A673 (cell line): ENCODE measurements around the gene PARD3. TPM values are rescaled to one million over a fixed set of nuclear protein-coding genes. Genes with fewer than 3 reads are reported as not detected.
"Not testable (repeated sequence)": the region's sequence is repeated elsewhere in the genome, so short reads cannot be mapped to it uniquely, and the experiment has no call there.

ENCODE experiments used
- BruUV-seq: library from RNA; stranded (reverse); fragments of 400-500 nt; replicated peaks from 2 replicates; lab custom pipeline; 2021; lab: Mats Ljungman, UMichigan
- CTCF ChIA-PET: fragments of 300-600 bp; sonication (Branson Sonifier 250); formaldehyde crosslinking; loops from one replicate; lab custom pipeline; 2022; ENCODE audit warnings: antibody characterized with exemption; lab: Charles Lee
- POLR2A ChIA-PET: fragments of 300-600 bp; sonication (Branson Sonifier 250); formaldehyde crosslinking; loops from one replicate; lab custom pipeline; 2022; ENCODE audit warnings: antibody characterized with exemption; ENCODE audit not compliant: low non-redundant PET; lab: Charles Lee
- DNase-seq: peaks from one replicate; pipeline ENCODE4 v3.0.0-alpha.2; 2015; ENCODE audit warnings: low spot score
- H3K27ac ChIP-seq: fragments of 200-600 bp; sonication (generic); 2 replicates; pipeline ENCODE4 v1.5.1; 2016; ENCODE audit warnings: mixed run types, low read depth, mild to moderate bottlenecking, mixed read lengths, antibody characterized with exemption, low read length; ENCODE audit not compliant: poor library complexity, severe bottlenecking
- H3K27me3 ChIP-seq: fragments of 200-600 bp; sonication (generic); replicated peaks from 2 replicates; pipeline ENCODE4 v1.6.1; 2017; ENCODE audit warnings: mixed run types, low read depth, mild to moderate bottlenecking, mixed read lengths, antibody characterized with exemption, low read length; ENCODE audit not compliant: insufficient read depth, poor library complexity
- H3K36me3 ChIP-seq: fragments of 200-600 bp; sonication (generic); 2 replicates; pipeline ENCODE4 v1.6.1; 2016; ENCODE audit warnings: mixed run types, mild to moderate bottlenecking, mixed read lengths, antibody characterized with exemption, low read length; ENCODE audit not compliant: insufficient read depth, poor library complexity, severe bottlenecking
- H3K4me1 ChIP-seq: fragments of 200-600 bp; sonication (generic); 2 replicates; pipeline ENCODE4 v1.6.1; 2017; ENCODE audit warnings: mixed run types, mild to moderate bottlenecking, mixed read lengths, antibody characterized with exemption, low read length; ENCODE audit not compliant: insufficient read depth, poor library complexity, severe bottlenecking
- H3K4me3 ChIP-seq: fragments of 200-600 bp; sonication (generic); 2 replicates; pipeline ENCODE4 v1.5.1; 2016; ENCODE audit warnings: low read depth, mixed run types, mild to moderate bottlenecking, mixed read lengths, low read length; ENCODE audit not compliant: poor library complexity, severe bottlenecking
- H3K9me3 ChIP-seq: fragments of 200-600 bp; sonication (generic); 2 replicates; pipeline ENCODE4 v1.6.1; 2016; ENCODE audit warnings: mixed run types, low read depth, mild to moderate bottlenecking, mixed read lengths, antibody characterized with exemption, low read length; ENCODE audit not compliant: poor library complexity, severe bottlenecking
- CTCF ChIP-seq: fragments of 300-800, 200-600 bp; sonication (generic); conservative IDR thresholded peaks from 2 replicates; pipeline ENCODE4 v1.5.1; 2017; ENCODE audit warnings: low read depth, mild to moderate bottlenecking, antibody characterized with exemption, low read length, moderate library complexity, mixed read lengths
- EZH2 ChIP-seq: fragments of 200-600 bp; sonication (generic); IDR thresholded peaks from 2 replicates; pipeline ENCODE4 v1.6.1; 2017; ENCODE audit warnings: borderline replicate concordance, low read depth, mild to moderate bottlenecking, mixed read lengths, antibody characterized with exemption, low read length; ENCODE audit not compliant: poor library complexity, severe bottlenecking
- intact Hi-C: fragments of 100-400 bp; cut with micrococcal nuclease; formaldehyde crosslinking; loops from one replicate; pipeline ENCODE4 v1.10.0; 2022; ENCODE audit not compliant: unreplicated experiment
- total RNA-seq: library from RNA; stranded (reverse); gene quantifications from 2 replicates; pipeline ENCODE4 v1.2.3, GENCODE V29; 2021

PARD3 gene
- total RNA-seq, 1 experiment from 2014 or later = 28.0 TPM

- intact Hi-C loops = no loop called here
- no TSS peak for BruUV-seq
- peaks cover 22% of the 10 kb centered on the region for H3K4me1 ChIP-seq
- H3K4me3 ChIP-seq = no peak overlapping the region
- H3K9me3 ChIP-seq = peaks cover 4% of the 10 kb centered on the region
- no peak for TF ChIP-seq EZH2
- TF ChIP-seq CTCF = no peak
- H3K27me3 ChIP-seq = no peaks in the 10 kb centered on the region
- POLR2A ChIA-PET = interaction anchor here (0.7 kb wide), 1 partner anchor 98 kb away, joined by 18 read pairs; no protein-coding TSS in a partner anchor
- H3K27ac ChIP-seq = no peak overlapping the region
- CTCF ChIA-PET = no interaction called here
- no peaks in the 10 kb centered on the region for H3K36me3 ChIP-seq
- no peak for DNase-seq
Observed at GRCh38 chr10:34756584-34756983, 58.5 kb downstream of the PARD3 start.

- BruUV-seq = no TSS peak
- Histone ChIP-seq H3K36me3 (no peaks in the 10 kb centered on the region), H3K27me3 (no peaks in the 10 kb centered on the region), H3K27ac (no peak overlapping the region), H3K4me3 (no peak overlapping the region), H3K9me3 (no peaks in the 10 kb centered on the region), H3K4me1 (peaks cover 13% of the 10 kb centered on the region)
- ChIA-PET CTCF (no interaction called here), POLR2A (no interaction called here)
- intact Hi-C loops = no loop called here
- no peak for DNase-seq
- TF ChIP-seq EZH2 (no peak), CTCF (no peak)
Observed at GRCh38 chr10:34753014-34753757, 61.9 kb downstream of the PARD3 start.

- Histone ChIP-seq H3K9me3 (no peaks in the 10 kb centered on the region), H3K27ac (no peak overlapping the region), H3K27me3 (no peaks in the 10 kb centered on the region), H3K4me1 (peaks cover 7% of the 10 kb centered on the region), H3K4me3 (no peak overlapping the region), H3K36me3 (no peaks in the 10 kb centered on the region)
- intact Hi-C loops = no loop called here
- ChIA-PET POLR2A (no interaction called here), CTCF (no interaction called here)
- BruUV-seq = no TSS peak
- no peak for TF ChIP-seq CTCF
- TF ChIP-seq EZH2 = no peak
- DNase-seq = no peak
Observed at GRCh38 chr10:34751272-34751671, 63.8 kb downstream of the PARD3 start.

GRCh38 chr10:34750795-34751194 lies 64.3 kb downstream of the PARD3 start:
- H3K36me3 ChIP-seq, BruUV-seq, H3K27me3 ChIP-seq, H3K4me1 ChIP-seq, H3K4me3 ChIP-seq, H3K27ac ChIP-seq, POLR2A ChIA-PET, H3K9me3 ChIP-seq, CTCF ChIA-PET, intact Hi-C loops, DNase-seq: not testable (repeated sequence)
